GM18517 (cell line): ENCODE results near the gene NCOA1.
"Not testable (repeated sequence)": the region's sequence is repeated elsewhere in the genome, so short reads cannot be mapped to it uniquely, and the experiment has no call there.

Source experiments
- ATAC-seq: cut with Tn5 transposase; IDR thresholded peaks from one replicate; pipeline ENCODE4 v1.9.1; 2021; ENCODE audit warnings: mild to moderate bottlenecking, moderate library complexity; ENCODE audit not compliant: unreplicated experiment

NCOA1 gene

DNA sequence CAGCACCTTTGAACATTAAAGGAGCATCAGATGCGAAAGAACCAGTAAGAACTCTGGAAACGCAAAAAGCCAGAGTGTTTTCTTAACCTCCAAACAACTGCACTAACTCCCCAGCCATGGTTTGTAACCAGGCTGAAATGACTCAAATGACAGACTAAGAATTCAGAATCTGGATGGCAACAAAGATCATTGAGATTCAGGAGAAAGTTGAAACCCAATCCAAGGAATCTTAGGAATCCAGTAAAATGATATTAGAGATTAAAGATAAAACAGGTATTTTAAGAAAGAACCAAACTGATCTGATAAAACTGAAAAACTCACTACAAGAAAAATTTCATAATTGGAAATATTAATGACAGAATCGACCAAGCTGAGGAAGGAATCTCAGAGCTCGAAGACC, 185.4 kb downstream of the NCOA1 start:
- no peak for ATAC-seq

- ATAC-seq, result not testable (repeated sequence)
These were observed 187.0 kb downstream of the NCOA1 start for GRCh38 chr2:24678066-24678465.

DNA sequence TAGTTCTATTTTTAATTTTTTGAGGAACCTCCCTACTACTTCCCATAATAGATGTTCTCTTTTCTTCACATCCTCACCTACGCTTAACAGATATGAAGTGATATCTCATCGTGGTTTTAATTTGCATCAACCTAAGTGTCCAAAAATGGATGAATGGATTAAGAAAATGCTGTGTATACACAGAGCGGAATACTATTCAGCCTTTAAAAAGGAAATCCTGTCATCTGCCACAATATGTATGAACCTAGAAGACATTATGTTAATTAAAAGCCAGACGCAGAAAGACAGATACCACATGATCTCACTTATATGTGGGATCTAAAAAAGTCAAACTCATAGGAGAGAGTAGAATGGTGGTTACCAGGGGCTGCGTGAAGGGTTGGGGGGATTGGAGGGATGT, 189.1 kb downstream of the NCOA1 start:
- no peak for ATAC-seq

GRCh38 chr2:24682304-24682703, 191.2 kb downstream of the NCOA1 start:
- no peak for ATAC-seq

DNA sequence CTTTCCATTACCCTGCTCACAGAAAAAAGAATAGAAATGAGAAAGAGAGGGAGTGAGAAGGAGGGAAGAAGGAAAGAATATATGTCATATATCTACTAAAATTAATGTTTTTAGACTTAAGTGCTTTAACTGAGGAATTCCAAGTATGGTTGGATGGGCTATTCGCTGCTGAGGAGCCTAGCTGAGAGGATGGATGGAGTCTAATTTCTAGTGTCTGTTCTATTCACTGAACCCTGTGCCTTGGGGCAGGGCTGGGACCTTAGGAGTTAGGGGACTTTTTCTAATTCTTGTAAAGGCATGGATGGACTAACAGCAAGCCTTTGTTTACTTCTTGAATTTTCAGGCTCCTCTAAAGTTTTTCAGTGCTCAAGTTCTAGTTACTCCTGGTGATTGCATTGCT, 192.4 kb downstream of the NCOA1 start:
- ATAC-seq, result no peak

GRCh38 chr2:24690524-24690923, 199.5 kb downstream of the NCOA1 start:
- no peak for ATAC-seq

DNA sequence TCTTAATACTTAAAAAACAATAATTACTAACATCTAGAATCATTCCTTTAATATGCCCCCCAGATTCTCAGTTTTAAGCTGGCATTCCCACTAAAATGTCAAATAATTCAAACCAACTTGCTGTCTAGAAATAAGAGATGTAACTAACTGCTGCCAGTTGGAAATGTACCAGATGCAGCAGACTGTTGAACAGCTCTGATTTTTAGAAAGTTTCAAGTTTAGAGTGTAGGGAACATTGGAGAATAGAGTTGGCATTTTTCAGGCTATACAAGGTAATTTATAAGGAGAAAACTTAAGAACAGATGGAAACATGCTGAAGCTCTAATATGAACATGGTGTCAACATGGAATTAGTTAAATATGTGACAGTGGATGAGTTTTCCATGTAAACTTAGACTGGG, 200.8 kb downstream of the NCOA1 start:
- no peak for ATAC-seq

DNA sequence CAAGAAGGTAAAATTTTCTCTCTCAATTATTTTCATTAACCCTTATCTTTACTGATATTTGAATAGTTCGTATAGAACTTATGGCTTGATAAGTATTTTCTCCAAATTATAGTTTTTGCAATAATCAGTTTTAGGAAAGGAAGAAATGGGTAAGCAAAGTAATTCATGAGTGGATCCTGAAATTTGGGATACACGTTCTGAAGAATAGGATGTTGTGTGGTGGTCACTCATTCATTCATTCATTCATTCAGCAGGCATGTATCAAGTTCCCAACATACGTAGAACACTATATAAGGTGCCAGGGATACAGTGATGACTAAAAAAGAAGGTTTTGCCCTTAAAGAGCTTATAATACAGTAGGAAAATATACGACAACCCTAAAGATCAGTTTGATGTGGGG, 206.7 kb downstream of the NCOA1 start:
- no peak for ATAC-seq

DNA sequence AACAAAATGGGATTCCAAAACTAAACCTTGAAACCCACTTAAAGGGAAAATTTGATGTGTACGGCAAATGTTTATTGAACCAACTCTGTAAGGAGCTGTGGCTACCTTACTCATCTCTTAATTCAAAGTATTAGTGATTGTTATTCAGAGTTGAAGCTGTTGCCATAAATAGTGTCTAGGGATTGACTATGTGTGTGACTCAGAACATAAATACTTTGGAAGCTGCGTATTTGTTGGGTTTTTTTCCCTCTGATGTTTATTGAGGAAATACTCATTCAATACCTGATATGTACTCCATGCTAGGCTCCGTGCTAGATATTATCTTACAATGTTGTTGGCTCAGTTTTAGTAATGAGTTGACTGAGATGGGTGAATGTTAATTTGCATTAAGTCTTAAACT, 211.7 kb downstream of the NCOA1 start:
- no peak for ATAC-seq

DNA sequence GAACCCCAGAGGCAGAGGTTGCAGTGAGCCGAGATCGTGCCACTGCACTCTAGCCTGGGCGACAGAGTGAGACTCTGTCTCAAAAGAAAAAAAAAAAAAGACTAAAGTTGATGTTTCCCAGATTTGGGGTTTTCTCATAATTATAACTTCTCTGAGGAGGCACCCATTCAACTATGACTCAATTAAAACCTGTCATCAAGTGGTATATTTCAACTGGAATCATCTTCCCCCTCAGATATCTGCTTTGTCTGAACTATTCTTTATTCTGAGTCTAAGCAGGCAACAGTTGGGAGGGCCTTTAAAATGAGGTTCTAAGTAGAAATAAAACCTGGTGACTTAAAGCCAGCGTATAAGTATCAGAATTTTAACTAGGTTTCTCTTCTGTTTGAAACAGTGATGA, 213.6 kb downstream of the NCOA1 start:
- no peak for ATAC-seq

- ATAC-seq, result no peak
These were observed 216.1 kb downstream of the NCOA1 start for GRCh38 chr2:24707143-24707542.

- ATAC-seq, result no peak
These were observed 217.6 kb downstream of the NCOA1 start for GRCh38 chr2:24708537-24709152.

GRCh38 chr2:24710806-24711205, 219.8 kb downstream of the NCOA1 start:
- ATAC-seq, result no peak

- no peak for ATAC-seq
These were observed 220.8 kb downstream of the NCOA1 start for GRCh38 chr2:24711865-24712264.

GRCh38 chr2:24712296-24712695, 221.2 kb downstream of the NCOA1 start:
- ATAC-seq, result no peak

- no peak for ATAC-seq
These were observed 226.4 kb downstream of the NCOA1 start for GRCh38 chr2:24717263-24717951.

DNA sequence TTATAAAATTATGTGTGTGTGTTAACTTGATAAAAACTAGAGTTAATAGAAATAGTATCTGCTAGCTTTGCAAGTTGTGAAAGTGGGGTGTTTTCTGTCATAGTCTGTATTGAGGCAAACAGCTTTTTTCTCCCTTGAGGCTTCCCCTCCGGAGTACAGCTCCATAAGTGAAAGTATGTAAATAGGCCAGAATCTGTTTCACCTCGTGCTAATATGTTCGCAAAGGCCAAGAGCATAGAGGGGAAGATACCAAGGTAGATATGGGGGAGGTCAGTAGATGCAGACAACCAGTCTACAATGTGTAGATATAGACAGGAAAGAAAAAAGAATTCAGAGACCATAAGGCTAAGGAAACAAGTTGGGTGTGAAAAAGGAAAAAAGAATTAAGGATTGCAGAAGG, 229.3 kb downstream of the NCOA1 start:
- peak; percentile 79 for ATAC-seq

DNA sequence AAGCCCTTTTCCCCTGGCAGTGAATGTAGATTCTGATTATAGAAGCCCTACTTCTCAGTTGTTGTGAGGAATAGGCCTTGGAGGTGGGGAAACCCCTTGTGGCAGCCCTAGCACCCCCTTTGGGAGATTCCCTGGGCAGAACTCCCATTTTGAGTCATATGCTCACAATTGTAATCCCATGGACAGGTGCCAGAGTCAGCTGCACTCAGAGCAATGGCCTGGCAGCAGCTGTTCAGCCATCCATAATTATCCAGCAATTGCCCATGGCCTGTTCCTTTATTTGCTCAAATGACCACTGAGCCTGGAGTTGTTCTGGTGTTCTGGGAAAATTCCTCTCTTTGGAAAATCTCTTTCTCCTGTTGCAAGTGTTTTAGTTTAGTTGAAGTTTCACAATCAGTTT, 230.4 kb downstream of the NCOA1 start:
- ATAC-seq, result no peak

GRCh38 chr2:24722141-24722790, 231.2 kb downstream of the NCOA1 start:
- no peak for ATAC-seq

GRCh38 chr2:24723191-24723590, 232.1 kb downstream of the NCOA1 start:
- ATAC-seq, result no peak

DNA sequence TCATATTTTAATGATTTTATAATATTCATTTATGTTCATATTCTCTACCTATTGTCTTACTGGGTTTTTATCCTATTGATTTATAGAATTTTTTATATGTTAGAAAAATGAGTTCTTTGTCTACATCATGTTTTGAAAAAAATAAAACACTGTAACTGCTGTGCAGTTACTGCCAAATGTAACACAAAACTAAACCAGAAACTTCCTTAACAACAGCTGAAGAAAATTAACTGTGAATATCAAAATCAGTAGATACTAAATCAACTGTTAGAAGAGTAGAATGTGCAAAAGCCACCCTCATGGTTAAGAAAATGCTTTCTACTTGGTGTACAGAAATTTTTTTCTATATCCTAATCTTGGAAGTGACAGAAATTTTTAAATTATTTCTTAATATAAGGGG, 232.6 kb downstream of the NCOA1 start:
- no peak for ATAC-seq

DNA sequence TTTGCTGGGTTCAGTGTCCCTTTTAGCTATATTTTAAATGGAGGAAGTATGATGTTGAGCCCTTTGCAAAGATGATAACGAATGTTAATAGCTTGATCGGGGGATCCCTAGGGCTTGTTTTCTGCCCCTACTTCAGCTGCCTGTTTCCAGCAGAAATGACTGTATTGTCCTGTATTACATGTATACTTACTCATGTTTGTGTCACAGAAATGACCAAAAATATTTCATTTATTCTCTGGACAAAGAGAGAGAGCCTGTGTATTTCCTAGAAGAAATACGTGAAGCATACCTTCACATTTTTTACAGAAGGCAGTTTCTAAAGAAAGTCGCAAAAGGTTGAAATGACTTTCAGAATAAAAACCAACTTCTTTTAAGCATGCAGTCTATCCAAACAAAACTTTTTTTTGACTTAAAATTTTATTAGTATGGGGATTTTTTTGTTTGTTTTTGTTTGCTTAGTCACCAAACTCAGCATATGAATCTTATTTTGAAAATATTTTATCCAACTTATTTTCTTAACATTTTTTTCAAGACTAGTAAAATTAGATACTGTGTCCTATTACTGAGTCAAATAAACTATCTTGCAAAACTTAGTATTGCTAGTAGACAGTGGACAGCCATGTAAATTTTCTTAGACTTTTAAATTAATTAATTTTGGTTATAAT, 233.2 kb downstream of the NCOA1 start:
- ATAC-seq, result no peak
